Measurements from ENCODE around the gene COPZ1. TPM values are rescaled to one million over a fixed set of nuclear protein-coding genes. Genes with fewer than 3 reads are reported as not detected.
A peak's percentile ranks its signal among the peaks of the same experiment; 100 is the strongest.

The COPZ1 gene
- total and polyA plus RNA-seq, 9 of the 15 experiments (the other 6 are each of a cell fraction or from before 2014, with no cell fraction given) = 137 to 487 (median 233) TPM

DNA sequence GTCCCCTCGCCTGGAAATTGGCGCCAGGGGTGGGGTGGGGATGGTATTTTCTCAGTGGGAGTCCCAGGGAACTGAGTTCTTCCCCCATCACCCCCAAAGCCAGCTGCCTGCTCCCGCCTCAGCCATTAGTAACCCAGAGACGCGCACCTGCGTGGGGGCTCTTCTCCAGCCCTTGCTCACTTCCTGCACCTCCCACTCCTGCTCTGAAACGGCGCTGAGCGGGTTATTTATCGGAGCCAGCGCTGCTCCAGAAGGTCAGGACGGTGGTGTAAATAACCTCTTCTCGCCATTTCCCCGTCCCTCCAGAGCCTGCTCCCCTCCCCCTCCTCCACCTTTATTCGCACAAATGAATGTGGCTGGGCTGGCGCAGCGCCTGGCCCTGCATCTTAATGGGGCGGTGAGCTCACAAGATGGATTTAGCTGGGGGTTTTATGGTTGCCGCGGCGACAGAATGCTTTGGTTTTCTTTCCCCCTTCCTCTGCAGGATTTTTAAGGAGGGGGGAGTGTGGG, 27.1 kb downstream of the COPZ1 start (continued):
- TF ChIP-seq RFX7 (CRISPR knock-in tag; IDR thresholded peaks at IDR 0.05) (no peak), RBM34 (IDR thresholded peaks at IDR 0.05; ENCODE audit: borderline replicate concordance, insufficient read depth, low read length) (no peak), HLTF (IDR thresholded peaks at IDR 0.05) (no peak), ZFP36 (IDR thresholded peaks at IDR 0.05; ENCODE audit: low read depth, low read length, partially characterized antibody) (peak; percentile 6), KAT2B (IDR thresholded peaks at IDR 0.05; ENCODE audit: low read depth, low read length) (no peak), POLR2G (IDR thresholded peaks at IDR 0.05; ENCODE audit: low read depth, low read length) (peak; percentile 52), ZBTB7A (IDR thresholded peaks at IDR 0.05; ENCODE audit: borderline replicate concordance, control insufficient read depth, low read depth, low read length) (peak; percentile 67; the same call in 1 of the 2 replicates), BMI1 (IDR thresholded peaks at IDR 0.05; ENCODE audit: low read length) (no peak), POLR2B (IDR thresholded peaks at IDR 0.05; ENCODE audit: low read depth, partially characterized antibody) (no peak), GABPA (tag; conservative IDR thresholded peaks at IDR 0.05; ENCODE audit: low read depth) (0 out of 2 replicates have a peak, but pooled peaks have one; percentile 29), BRD4 (IDR thresholded peaks at IDR 0.05) (no peak; the same call in 1 of the 2 replicates)
- TF ChIP-seq, protein P1, sequence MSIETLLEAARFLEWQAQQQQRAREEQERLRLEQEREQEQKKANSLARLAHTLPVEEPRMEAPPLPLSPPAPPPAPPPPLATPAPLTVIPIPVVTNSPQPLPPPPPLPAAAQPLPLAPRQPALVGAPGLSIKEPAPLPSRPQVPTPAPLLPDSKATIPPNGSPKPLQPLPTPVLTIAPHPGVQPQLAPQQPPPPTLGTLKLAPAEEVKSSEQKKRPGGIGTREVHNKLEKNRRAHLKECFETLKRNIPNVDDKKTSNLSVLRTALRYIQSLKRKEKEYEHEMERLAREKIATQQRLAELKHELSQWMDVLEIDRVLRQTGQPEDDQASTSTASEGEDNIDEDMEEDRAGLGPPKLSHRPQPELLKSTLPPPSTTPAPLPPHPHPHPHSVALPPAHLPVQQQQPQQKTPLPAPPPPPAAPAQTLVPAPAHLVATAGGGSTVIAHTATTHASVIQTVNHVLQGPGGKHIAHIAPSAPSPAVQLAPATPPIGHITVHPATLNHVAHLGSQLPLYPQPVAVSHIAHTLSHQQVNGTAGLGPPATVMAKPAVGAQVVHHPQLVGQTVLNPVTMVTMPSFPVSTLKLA (conservative IDR thresholded peaks at IDR 0.05) = no peak
- TF ChIP-seq, protein P2, sequence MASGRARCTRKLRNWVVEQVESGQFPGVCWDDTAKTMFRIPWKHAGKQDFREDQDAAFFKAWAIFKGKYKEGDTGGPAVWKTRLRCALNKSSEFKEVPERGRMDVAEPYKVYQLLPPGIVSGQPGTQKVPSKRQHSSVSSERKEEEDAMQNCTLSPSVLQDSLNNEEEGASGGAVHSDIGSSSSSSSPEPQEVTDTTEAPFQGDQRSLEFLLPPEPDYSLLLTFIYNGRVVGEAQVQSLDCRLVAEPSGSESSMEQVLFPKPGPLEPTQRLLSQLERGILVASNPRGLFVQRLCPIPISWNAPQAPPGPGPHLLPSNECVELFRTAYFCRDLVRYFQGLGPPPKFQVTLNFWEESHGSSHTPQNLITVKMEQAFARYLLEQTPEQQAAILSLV (tag; IDR thresholded peaks at IDR 0.05) = no peak
- TF ChIP-seq, protein P3, sequence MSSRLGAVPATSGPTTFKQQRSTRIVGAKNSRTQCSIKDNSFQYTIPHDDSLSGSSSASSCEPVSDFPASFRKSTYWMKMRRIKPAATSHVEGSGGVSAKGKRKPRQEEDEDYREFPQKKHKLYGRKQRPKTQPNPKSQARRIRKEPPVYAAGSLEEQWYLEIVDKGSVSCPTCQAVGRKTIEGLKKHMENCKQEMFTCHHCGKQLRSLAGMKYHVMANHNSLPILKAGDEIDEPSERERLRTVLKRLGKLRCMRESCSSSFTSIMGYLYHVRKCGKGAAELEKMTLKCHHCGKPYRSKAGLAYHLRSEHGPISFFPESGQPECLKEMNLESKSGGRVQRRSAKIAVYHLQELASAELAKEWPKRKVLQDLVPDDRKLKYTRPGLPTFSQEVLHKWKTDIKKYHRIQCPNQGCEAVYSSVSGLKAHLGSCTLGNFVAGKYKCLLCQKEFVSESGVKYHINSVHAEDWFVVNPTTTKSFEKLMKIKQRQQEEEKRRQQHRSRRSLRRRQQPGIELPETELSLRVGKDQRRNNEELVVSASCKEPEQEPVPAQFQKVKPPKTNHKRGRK (tag; IDR thresholded peaks at IDR 0.05) = no peak
- TF ChIP-seq, protein P4, sequence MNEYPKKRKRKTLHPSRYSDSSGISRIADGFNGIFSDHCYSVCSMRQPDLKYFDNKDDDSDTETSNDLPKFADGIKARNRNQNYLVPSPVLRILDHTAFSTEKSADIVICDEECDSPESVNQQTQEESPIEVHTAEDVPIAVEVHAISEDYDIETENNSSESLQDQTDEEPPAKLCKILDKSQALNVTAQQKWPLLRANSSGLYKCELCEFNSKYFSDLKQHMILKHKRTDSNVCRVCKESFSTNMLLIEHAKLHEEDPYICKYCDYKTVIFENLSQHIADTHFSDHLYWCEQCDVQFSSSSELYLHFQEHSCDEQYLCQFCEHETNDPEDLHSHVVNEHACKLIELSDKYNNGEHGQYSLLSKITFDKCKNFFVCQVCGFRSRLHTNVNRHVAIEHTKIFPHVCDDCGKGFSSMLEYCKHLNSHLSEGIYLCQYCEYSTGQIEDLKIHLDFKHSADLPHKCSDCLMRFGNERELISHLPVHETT (CRISPR knock-in tag; conservative IDR thresholded peaks at IDR 0.05 in 1 of 2, IDR thresholded peaks at IDR 0.05 in 1 of 2) = no peak
- TF ChIP-seq, protein P5, sequence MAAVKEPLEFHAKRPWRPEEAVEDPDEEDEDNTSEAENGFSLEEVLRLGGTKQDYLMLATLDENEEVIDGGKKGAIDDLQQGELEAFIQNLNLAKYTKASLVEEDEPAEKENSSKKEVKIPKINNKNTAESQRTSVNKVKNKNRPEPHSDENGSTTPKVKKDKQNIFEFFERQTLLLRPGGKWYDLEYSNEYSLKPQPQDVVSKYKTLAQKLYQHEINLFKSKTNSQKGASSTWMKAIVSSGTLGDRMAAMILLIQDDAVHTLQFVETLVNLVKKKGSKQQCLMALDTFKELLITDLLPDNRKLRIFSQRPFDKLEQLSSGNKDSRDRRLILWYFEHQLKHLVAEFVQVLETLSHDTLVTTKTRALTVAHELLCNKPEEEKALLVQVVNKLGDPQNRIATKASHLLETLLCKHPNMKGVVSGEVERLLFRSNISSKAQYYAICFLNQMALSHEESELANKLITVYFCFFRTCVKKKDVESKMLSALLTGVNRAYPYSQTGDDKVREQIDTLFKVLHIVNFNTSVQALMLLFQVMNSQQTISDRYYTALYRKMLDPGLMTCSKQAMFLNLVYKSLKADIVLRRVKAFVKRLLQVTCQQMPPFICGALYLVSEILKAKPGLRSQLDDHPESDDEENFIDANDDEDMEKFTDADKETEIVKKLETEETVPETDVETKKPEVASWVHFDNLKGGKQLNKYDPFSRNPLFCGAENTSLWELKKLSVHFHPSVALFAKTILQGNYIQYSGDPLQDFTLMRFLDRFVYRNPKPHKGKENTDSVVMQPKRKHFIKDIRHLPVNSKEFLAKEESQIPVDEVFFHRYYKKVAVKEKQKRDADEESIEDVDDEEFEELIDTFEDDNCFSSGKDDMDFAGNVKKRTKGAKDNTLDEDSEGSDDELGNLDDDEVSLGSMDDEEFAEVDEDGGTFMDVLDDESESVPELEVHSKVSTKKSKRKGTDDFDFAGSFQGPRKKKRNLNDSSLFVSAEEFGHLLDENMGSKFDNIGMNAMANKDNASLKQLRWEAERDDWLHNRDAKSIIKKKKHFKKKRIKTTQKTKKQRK (IDR thresholded peaks at IDR 0.05; ENCODE audit: borderline replicate concordance, low read depth, low read length) = no peak
- TF ChIP-seq, protein P6, sequence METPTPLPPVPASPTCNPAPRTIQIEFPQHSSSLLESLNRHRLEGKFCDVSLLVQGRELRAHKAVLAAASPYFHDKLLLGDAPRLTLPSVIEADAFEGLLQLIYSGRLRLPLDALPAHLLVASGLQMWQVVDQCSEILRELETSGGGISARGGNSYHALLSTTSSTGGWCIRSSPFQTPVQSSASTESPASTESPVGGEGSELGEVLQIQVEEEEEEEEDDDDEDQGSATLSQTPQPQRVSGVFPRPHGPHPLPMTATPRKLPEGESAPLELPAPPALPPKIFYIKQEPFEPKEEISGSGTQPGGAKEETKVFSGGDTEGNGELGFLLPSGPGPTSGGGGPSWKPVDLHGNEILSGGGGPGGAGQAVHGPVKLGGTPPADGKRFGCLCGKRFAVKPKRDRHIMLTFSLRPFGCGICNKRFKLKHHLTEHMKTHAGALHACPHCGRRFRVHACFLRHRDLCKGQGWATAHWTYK (CRISPR knock-in tag; IDR thresholded peaks at IDR 0.05) = no peak
